RPMI8226 (cell line): ENCODE results near the gene EEF2.
"Not testable (repeated sequence)": the region's sequence is repeated elsewhere in the genome, so short reads cannot be mapped to it uniquely, and the experiment has no call there.

ENCODE experiments used
- DNase-seq: peaks from one replicate; pipeline ENCODE4 v3.0.0-alpha.2; 2015

The EEF2 gene

GRCh38 chr19:3938300-3938950, 46.8 kb downstream of the EEF2 start:
- not testable (repeated sequence) for DNase-seq

DNA sequence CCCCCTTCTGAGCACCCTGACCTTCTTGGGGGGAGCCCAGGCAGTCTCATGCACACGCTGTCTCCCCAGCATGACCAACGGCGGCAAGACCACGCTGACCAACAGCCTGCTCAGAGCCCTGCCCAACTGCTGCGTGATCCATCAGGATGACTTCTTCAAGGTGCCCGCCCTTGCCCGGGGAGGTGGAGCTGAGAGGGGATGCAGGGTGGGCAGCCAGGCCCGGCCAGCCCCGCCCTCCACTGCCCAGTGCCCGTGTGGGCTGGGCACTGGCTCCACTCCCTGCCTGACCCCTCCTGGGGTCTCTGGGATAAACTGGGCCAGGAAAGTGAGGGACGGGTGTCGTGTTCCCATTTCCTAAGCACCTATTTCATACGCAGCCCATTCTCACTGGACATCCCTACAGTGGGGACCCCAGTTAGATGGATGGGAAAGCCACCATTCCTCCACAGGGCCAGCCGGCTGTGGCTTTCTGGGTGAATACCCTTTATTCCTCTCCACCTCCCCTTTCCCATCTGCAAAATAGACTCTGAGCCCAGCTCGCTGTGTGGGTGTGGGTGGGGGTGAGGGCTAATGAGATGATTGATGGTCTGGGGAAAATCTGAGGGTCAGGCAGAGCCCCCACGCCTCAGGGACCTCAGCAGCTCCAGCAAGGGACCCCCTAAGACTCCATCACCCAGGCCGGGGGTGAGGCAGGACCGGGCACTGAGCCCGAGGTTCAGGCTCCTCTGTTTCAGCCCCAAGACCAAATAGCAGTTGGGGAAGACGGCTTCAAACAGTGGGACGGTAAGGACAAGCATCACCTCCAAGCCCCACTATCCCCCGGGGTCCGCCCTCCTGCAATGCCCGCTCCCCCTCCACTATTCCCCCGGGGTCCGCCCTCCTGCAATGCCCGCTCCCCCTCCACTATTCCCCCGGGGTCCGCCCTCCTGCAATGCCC, 48.5 kb downstream of the EEF2 start:
- no peak for DNase-seq

DNA sequence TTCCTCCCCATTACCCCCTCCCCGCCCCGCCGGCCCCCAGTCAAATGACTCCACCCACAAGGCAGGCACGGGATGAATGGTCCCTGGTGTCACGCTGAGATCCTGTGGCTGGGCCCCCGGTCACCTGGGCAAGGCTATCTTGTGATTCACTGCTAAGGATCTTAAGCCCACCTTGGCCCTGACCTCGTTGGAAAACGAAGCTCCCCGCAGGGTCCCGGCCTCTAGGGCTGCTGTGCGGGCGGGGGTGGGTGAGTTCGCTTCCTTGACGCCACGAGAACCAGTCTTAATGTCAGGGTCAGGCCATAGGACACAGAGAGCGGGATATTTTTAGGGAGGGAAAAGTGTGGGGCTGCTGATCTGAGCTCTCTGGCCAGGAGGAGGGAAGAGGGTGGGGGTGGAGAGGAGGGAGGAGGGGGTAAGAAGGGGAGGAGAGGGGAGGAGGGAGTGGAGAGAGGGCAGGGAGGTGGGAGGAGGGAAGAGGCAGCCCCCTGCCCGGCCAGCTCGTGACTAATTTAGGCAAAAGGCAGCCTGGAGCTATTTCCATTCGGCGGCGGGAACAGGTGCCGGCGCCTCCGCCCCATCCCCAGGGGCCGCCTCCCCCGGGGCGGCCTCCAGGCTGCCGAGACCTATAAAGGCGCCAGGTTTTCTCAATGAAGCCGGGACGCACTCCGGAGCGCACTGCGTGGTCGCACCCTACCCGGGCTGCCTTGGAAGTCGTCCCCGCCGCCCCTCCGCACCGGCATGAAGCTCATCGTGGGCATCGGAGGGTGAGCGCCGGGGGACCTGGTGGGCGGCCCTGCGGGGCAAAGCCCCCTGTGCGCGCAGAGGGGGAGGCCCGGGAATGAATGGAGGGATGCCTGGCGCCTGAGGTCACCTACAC, 52.1 kb downstream of the EEF2 start, which contains the start of gene NMRK2:
Gene NMRK2, plus strand, starts transcription at position 139 of the 880 bp plus-strand sequence. Its CDS starts 603 bp downstream, at position 742.
- no peak for DNase-seq

DNA sequence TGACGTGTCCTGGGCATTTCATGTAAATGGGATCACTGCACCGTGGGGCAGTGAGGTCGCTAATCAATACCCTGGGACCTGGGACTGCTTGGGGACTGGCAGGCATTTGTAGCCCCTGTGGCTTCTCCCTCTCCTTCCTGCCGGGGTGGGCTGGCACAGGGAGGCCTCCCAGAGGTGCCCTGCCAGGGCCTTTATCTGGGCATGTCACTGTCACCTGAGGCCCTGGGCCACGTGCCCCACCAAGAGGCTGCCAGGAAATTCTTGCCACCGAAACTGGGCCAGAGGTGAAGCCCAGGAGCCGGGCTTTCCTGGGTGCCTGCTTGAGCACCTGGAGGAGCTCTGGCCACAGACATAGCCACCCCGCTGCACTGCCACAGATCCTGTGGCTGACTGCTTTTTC, 54.2 kb downstream of the EEF2 start:
- peak; percentile 72 for DNase-seq
